Thymus (tissue), 11 donors: ENCODE data around the gene TRIM33. TPM values are rescaled to one million over a fixed set of nuclear protein-coding genes. Genes with fewer than 3 reads are reported as not detected.
"Not testable (repeated sequence)": the region's sequence is repeated elsewhere in the genome, so short reads cannot be mapped to it uniquely, and the experiment has no call there.

Experiments
- DNase-seq, 9 donors: peaks; one replicate each; pipeline ENCODE4 v3.0.0-alpha.2; 2013; ENCODE audit warnings: low spot score in 9 of 9, low read depth in 6 of 9, missing footprints in 1 of 9
- H3K27ac ChIP-seq, 2 donors: one replicate each; pipeline ENCODE4 v1.5.1; 2013; ENCODE audit warnings: control low read depth in 1 of 2, low read depth in 1 of 2, low read length in 1 of 2, mild to moderate bottlenecking in 1 of 2, moderate library complexity in 1 of 2
- H3K27me3 ChIP-seq, 2 donors: one replicate each; pipeline ENCODE4 v1.5.1; 2013; ENCODE audit warnings: low read length in 1 of 2; ENCODE audit not compliant: control insufficient read depth in 2 of 2, insufficient read depth in 1 of 2
- H3K36me3 ChIP-seq, 2 donors: one replicate each; pipeline ENCODE4 v1.5.1; 2013; ENCODE audit warnings: low read length in 1 of 2, mild to moderate bottlenecking in 1 of 2, moderate library complexity in 1 of 2; ENCODE audit not compliant: control insufficient read depth in 2 of 2, insufficient read depth in 2 of 2
- H3K4me1 ChIP-seq, 2 donors: one replicate each; pipeline ENCODE4 v1.5.1; 2013; ENCODE audit warnings: low read length in 2 of 2; ENCODE audit not compliant: control insufficient read depth in 2 of 2, insufficient read depth in 2 of 2
- H3K4me3 ChIP-seq, 2 donors: one replicate each; pipeline ENCODE4 v1.5.1; 2013; ENCODE audit warnings: low read length in 2 of 2, control low read depth in 1 of 2, mild to moderate bottlenecking in 1 of 2
- H3K9me3 ChIP-seq, 2 donors: one replicate each; pipeline ENCODE4 v1.5.1; 2013; ENCODE audit warnings: low read length in 1 of 2, mild to moderate bottlenecking in 1 of 2; ENCODE audit not compliant: control insufficient read depth in 2 of 2, insufficient read depth in 1 of 2
- WGBS: extraction: QIAGEN DNeasy Blood & Tissue Kit; methylation state at CpG from one replicate; pipeline ENCODE4 v1.1.7; 2013; 5-methylcytosine and 5-hydroxymethylcytosine counted together
- polyA plus RNA-seq: library from polyadenylated mRNA; stranded (reverse); fragments of 200-250 nt; gene quantifications from one replicate; pipeline ENCODE4 v1.2.3, GENCODE V29; 2013
- total RNA-seq: library from RNA; stranded (reverse); fragments of 120-200 nt; gene quantifications from one replicate; pipeline ENCODE4 v1.2.4, GENCODE V29; 2013
- donor health status: healthy.

Gene TRIM33
- total and polyA plus RNA-seq, 2 donors = 20.1 to 31.0 TPM

- H3K4me3 ChIP-seq = no peak overlapping the region
- 96% methylated on average over 15 of the region's 15 CpGs for WGBS
- H3K36me3 ChIP-seq = no peaks in the 10 kb centered on the region
- H3K27me3 ChIP-seq = no peaks in the 10 kb centered on the region
- H3K27ac ChIP-seq = no peak overlapping the region
- H3K4me1 ChIP-seq = no peaks in the 10 kb centered on the region
- peaks cover 1 to 11% of the 10 kb centered on the region in 2 donors for H3K9me3 ChIP-seq
- DNase-seq = no peak
Observed at GRCh38 chr1:114368560-114369255, 142.3 kb downstream of the TRIM33 start.

- peaks cover 1 to 17% of the 10 kb centered on the region in 2 donors for H3K9me3 ChIP-seq
- no peaks in the 10 kb centered on the region for H3K4me1 ChIP-seq
- no peaks in the 10 kb centered on the region for H3K27me3 ChIP-seq
- WGBS = 97% methylated on average over 2 of the region's 2 CpGs
- H3K4me3 ChIP-seq = no peak overlapping the region
- DNase-seq = no peak
- no peak overlapping the region for H3K27ac ChIP-seq
- no peaks in the 10 kb centered on the region for H3K36me3 ChIP-seq
Observed at GRCh38 chr1:114367810-114368209, 143.2 kb downstream of the TRIM33 start.

GRCh38 chr1:114363230-114363629 is 147.8 kb downstream of the TRIM33 start:
- DNase-seq, H3K27me3 ChIP-seq, H3K4me3 ChIP-seq, H3K36me3 ChIP-seq, H3K27ac ChIP-seq, H3K4me1 ChIP-seq: not testable (repeated sequence)
- peaks cover 1 to 25% of the 10 kb centered on the region in 2 donors for H3K9me3 ChIP-seq
- 98% methylated on average over 2 of the region's 2 CpGs for WGBS

GRCh38 chr1:114359791-114360190 is 151.2 kb downstream of the TRIM33 start:
- no peaks in the 10 kb centered on the region for H3K36me3 ChIP-seq
- 83% methylated on average over 1 of the region's 1 CpG for WGBS
- H3K9me3 ChIP-seq = peaks cover 1 to 24% of the 10 kb centered on the region in 2 donors
- no peaks in the 10 kb centered on the region for H3K4me1 ChIP-seq
- H3K27me3 ChIP-seq = no peaks in the 10 kb centered on the region
- H3K27ac ChIP-seq = no peak overlapping the region
- no peak for DNase-seq
- H3K4me3 ChIP-seq = no peak overlapping the region

GRCh38 chr1:114355240-114355639 is 155.8 kb downstream of the TRIM33 start:
- DNase-seq = no peak
- Histone ChIP-seq H3K36me3 (no peaks in the 10 kb centered on the region), H3K4me3 (no peak overlapping the region), H3K27me3 (no peaks in the 10 kb centered on the region), H3K9me3 (no peaks in the 10 kb centered on the region), H3K4me1 (no peaks in the 10 kb centered on the region), H3K27ac (no peak overlapping the region)
- WGBS = 94% methylated on average over 3 of the region's 3 CpGs

- Histone ChIP-seq H3K4me1 (no peaks in the 10 kb centered on the region), H3K4me3 (no peak overlapping the region), H3K27ac (no peak overlapping the region), H3K9me3 (no peaks in the 10 kb centered on the region), H3K27me3 (no peaks in the 10 kb centered on the region), H3K36me3 (no peaks in the 10 kb centered on the region)
- DNase-seq = no peak
- 23% methylated on average over 4 of the region's 4 CpGs for WGBS
Observed at GRCh38 chr1:114353262-114353661, 157.7 kb downstream of the TRIM33 start.

GRCh38 chr1:114352797-114353196 is 158.2 kb downstream of the TRIM33 start:
- Histone ChIP-seq H3K27me3 (no peaks in the 10 kb centered on the region), H3K27ac (no peak overlapping the region), H3K9me3 (no peaks in the 10 kb centered on the region), H3K4me3 (no peak overlapping the region), H3K36me3 (no peaks in the 10 kb centered on the region), H3K4me1 (no peaks in the 10 kb centered on the region)
- WGBS = 85% methylated on average over 6 of the region's 6 CpGs
- no peak for DNase-seq

GRCh38 chr1:114350731-114351445 is 160.1 kb downstream of the TRIM33 start:
- H3K27me3 ChIP-seq = peaks cover 0 to 2% of the 10 kb centered on the region in 2 donors
- DNase-seq = no peak
- H3K4me1 ChIP-seq = peaks cover 0 to 9% of the 10 kb centered on the region in 2 donors
- no peak overlapping the region for H3K4me3 ChIP-seq
- H3K9me3 ChIP-seq = no peaks in the 10 kb centered on the region
- H3K36me3 ChIP-seq = no peaks in the 10 kb centered on the region
- H3K27ac ChIP-seq = no peak overlapping the region
- 99% methylated on average over 10 of the region's 10 CpGs for WGBS

- Histone ChIP-seq H3K36me3 (no peaks in the 10 kb centered on the region), H3K27me3 (peaks cover 0 to 3% of the 10 kb centered on the region in 2 donors), H3K27ac (no peak overlapping the region), H3K4me3 (no peak overlapping the region), H3K9me3 (no peaks in the 10 kb centered on the region), H3K4me1 (peaks cover 0 to 15% of the 10 kb centered on the region in 2 donors)
- whole genome bisulfite sequencing = 95% methylated on average over 14 of the region's 14 CpGs
- no peak for DNase-seq
Observed at GRCh38 chr1:114349891-114350605, 161.0 kb downstream of the TRIM33 start.
